Right lobe of liver (tissue), 6 donors: Measurements from ENCODE around the gene LZTS3. TPM values are rescaled to one million over a fixed set of nuclear protein-coding genes. Genes with fewer than 3 reads are reported as not detected.
"Not testable (repeated sequence)": the region's sequence is repeated elsewhere in the genome, so short reads cannot be mapped to it uniquely, and the experiment has no call there.

Experiments
- ATAC-seq, 4 donors: fragments of 200-7000 bp; cut with Tn5 transposase; one replicate each; pipeline ENCODE4 v1.9.1; 2020; ENCODE audit warnings: mild to moderate bottlenecking in 4 of 4, moderate library complexity in 4 of 4
- DNase-seq, 3 donors: peaks; one replicate each; pipeline ENCODE4 v3.0.0-alpha.2; 2020
- H3K27ac ChIP-seq, 3 donors: fragments of 200-600 bp; one replicate each; pipeline ENCODE4 v1.8.0; 2022
- H3K27me3 ChIP-seq, 2 donors: fragments of 200-600 bp; one replicate each; pipeline ENCODE4 v1.8.0; 2022
- H3K36me3 ChIP-seq, 4 donors: fragments of 200-600 bp; sonication (generic) in 1 of 4; one replicate each; pipeline versions ENCODE4 v1.5.1 to v1.8.0; 2017 to 2022; ENCODE audit warnings: control low read depth in 1 of 4
- H3K4me1 ChIP-seq, 4 donors: fragments of 200-600 bp; sonication (generic) in 1 of 4; one replicate each; pipeline versions ENCODE4 v1.5.1 to v1.8.0; 2017 to 2022; ENCODE audit warnings: control low read depth in 1 of 4
- H3K4me3 ChIP-seq, 3 donors: fragments of 200-600 bp; one replicate each; pipeline ENCODE4 v1.8.0; 2022
- H3K9me3 ChIP-seq, 4 donors: fragments of 200-600 bp; sonication (generic) in 1 of 4; one replicate each; pipeline versions ENCODE4 v1.5.1 to v1.8.0; 2017 to 2022; ENCODE audit warnings: control low read depth in 1 of 4
- POLR2A ChIP-seq: fragments of 450-650 bp; IDR thresholded peaks from one replicate; pipeline ENCODE4 v1.6.1; 2017; ENCODE audit warnings: antibody characterized with exemption, mild to moderate bottlenecking
- WGBS: methylation state at CpG from one replicate; pipeline ENCODE4 v1.1.6; 2018; ENCODE audit warnings: low coverage, low lambda C conversion rate; ENCODE audit not compliant: insufficient coverage; ENCODE audit errors: missing lambda C conversion rate; 5-methylcytosine and 5-hydroxymethylcytosine counted together
- intact Hi-C, 2 donors: fragments of 100-400 bp; cut with DNase I; formaldehyde crosslinking; loops; one replicate each; pipeline versions ENCODE4 v1.11.2 to v1.14.1; 2022
- total RNA-seq, 6 experiments: library from RNA; depleted of rRNA in 2 of 6; stranded (reverse); fragments of >200 nt in 2 of 6; fragmentation: NEBNext Ultra II Directional in 3 of 6; extraction: Animal tissue kit (Norgen Biotek cat#: 25700) in 3 of 6; gene quantifications; one replicate each; pipeline versions ENCODE4 v1.1.0 to v1.2.4, GENCODE V29; 2016 to 2023
- TF ChIP-seq, protein P1 (sequence below), 4 donors: fragments of 200-600 bp in 3 of 4; fragments of 450-650 bp in 1 of 4; IDR thresholded peaks; one replicate each; pipeline versions ENCODE4 v1.5.1 to v1.8.0; 2016 to 2022; ENCODE audit warnings: antibody characterized with exemption in 4 of 4, mild to moderate bottlenecking in 2 of 4
- donor health status: DM: no; HTN: yes; CAD: no.
- donor health status: DM: no; HTN: no; CAD: no.
- donor health status: DM: no; HTN: no; CAD: no.
- donor health status: DM: no; HTN: yes; CAD: no.
- donor health status: DM: no; HTN: yes; CAD: no.

Gene LZTS3
- total RNA-seq, 6 experiments from 2014 or later = 3.9 to 6.1 (median 4.9) TPM

DNA sequence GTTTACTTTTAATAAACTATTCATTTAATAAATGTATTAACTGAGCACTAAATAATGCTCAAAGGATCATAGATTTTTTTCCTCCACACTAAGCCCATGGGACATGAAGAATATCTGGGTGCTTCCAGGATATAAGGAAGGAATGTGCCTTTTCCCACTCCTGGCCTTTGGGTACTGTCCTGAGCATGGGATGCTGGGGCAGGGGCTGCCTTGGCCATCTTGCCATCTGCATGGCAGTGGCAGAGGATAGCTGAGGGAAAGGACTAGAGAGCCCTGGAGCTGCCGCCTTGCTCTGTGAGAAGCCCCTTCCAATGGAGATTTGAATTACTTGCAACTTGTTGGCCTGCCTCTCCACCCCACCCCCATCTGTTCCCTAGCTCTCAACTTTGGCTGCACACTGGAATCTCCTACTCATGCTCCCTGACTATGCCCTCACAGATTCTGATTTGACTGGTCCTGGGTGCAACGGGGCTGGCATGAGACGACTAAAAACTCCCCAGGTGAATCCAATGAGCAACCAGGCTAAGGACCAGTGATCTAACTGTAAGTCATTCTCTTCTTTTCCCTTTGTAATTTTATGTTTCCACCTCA lies 15.6 kb upstream of the LZTS3 start:
- intact Hi-C loops = no loop called here
- WGBS = 87% methylated on average over 2 of the region's 3 CpGs
- no peak for TF ChIP-seq POLR2A
- TF ChIP-seq, protein P1, sequence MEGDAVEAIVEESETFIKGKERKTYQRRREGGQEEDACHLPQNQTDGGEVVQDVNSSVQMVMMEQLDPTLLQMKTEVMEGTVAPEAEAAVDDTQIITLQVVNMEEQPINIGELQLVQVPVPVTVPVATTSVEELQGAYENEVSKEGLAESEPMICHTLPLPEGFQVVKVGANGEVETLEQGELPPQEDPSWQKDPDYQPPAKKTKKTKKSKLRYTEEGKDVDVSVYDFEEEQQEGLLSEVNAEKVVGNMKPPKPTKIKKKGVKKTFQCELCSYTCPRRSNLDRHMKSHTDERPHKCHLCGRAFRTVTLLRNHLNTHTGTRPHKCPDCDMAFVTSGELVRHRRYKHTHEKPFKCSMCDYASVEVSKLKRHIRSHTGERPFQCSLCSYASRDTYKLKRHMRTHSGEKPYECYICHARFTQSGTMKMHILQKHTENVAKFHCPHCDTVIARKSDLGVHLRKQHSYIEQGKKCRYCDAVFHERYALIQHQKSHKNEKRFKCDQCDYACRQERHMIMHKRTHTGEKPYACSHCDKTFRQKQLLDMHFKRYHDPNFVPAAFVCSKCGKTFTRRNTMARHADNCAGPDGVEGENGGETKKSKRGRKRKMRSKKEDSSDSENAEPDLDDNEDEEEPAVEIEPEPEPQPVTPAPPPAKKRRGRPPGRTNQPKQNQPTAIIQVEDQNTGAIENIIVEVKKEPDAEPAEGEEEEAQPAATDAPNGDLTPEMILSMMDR (IDR thresholded peaks at IDR 0.05) = no peak

DNA sequence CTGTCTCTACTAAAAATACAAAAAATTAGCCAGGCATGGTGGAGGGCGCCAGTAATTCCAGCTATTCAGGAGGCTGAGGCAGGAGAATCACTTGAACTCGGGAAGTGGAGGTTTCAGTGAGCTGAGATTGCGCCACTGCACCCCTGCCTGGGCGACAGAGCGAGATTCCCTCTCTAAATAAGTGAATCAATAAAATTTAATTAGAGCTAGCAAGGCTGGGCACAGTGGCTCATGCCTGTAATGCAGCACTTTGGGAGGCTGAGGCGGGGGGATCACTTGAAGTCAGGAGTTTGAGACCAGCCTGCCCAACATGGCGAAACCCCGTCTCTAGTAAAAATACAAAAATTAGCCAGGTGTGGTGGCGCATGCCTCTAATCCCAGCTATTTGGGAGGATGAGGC lies 14.5 kb upstream of the LZTS3 start:
- DNase-seq = peak in 1 of 3 donors; percentile 10

More for the DNA sequence above, 15.6 kb upstream of the LZTS3 start:
- ATAC-seq (no peak), DNase-seq (peak in 1 of 3 donors; percentile 11)
- Histone ChIP-seq H3K27ac (no peak overlapping the region), H3K9me3 (no peaks in the 10 kb centered on the region), H3K4me3 (no peak overlapping the region), H3K36me3 (peaks cover 0 to 29% (median 10%) of the 10 kb centered on the region in 4 donors), H3K4me1 (no peaks in the 10 kb centered on the region), H3K27me3 (no peaks in the 10 kb centered on the region)

DNA sequence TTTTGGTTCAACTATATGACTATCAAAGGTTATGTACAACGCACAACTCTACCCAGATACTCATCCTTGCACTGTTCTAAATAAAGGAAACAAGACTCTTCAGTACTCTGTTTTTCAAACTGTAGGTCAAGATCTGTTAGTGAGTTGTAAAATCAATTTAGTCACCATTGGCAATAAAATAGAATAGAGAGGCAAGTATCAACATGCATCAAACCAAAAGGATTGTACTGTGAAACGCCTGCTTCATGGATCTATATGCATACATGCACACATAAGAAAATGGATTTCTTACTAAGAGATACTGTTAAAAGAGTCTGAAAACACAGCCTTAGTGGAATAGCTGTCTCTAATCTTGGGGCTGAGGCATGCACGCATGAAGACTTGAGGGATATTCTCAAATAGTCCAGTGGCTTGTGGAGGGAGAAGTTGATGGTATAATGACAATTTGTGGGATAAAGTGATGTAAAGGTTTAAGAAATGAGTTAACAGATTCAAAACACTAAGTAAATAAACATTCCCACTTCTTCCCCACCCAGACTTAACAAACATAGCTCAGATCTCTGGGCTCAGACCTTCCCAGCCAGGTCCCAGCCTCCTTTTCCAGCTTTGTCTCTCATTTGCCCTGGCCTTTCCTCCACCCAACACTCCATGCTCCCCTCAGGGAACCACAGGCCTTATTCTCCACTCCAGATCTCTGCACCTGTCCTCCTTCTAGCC lies 10.7 kb upstream of the LZTS3 start:
- 96% methylated on average over 3 of the region's 3 CpGs for WGBS
- intact Hi-C loops = no loop called here
- ATAC-seq = no peak

More for the DNA sequence above, 14.5 kb upstream of the LZTS3 start:
- H3K9me3 ChIP-seq, ATAC-seq, intact Hi-C loops, H3K4me3 ChIP-seq, H3K4me1 ChIP-seq, H3K27ac ChIP-seq, H3K27me3 ChIP-seq: not testable (repeated sequence)
- peaks cover 0 to 20% (median 7%) of the 10 kb centered on the region in 4 donors for H3K36me3 ChIP-seq
- WGBS = no CpG with 5 or more reads among the region's 9 CpGs

DNA sequence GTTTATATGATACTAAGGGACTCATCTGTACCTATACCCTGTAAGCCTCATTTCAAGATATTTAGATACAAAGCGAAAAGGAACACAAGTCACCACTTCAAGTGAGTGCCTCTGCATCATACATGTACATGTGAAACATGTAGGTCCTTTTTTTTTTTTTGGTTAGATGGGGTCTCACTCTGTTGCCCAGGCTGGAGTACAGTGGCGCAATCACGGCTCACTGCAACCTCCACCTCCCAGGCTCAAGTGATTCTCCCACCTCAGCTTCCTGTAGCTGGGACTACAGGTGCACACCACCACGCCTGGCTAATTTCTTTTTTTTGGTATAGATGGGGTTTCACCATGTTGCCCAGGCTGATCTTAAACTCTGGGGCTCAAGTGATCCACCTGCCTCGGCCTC lies 9.1 kb upstream of the LZTS3 start:
- H3K4me1 ChIP-seq, H3K4me3 ChIP-seq, H3K9me3 ChIP-seq, ATAC-seq, H3K27me3 ChIP-seq, H3K36me3 ChIP-seq, DNase-seq, intact Hi-C loops, H3K27ac ChIP-seq: not testable (repeated sequence)
- WGBS = 95% methylated on average over 5 of the region's 5 CpGs

More for the DNA sequence above, 10.7 kb upstream of the LZTS3 start:
- TF ChIP-seq POLR2A = no peak
- TF ChIP-seq, protein P1 (IDR thresholded peaks at IDR 0.05) = no peak
- H3K27ac ChIP-seq = no peak overlapping the region
- H3K4me1 ChIP-seq = no peaks in the 10 kb centered on the region
- DNase-seq = no peak
- no peaks in the 10 kb centered on the region for H3K9me3 ChIP-seq
- H3K4me3 ChIP-seq = no peak overlapping the region
- H3K36me3 ChIP-seq = no peaks in the 10 kb centered on the region
- no peaks in the 10 kb centered on the region for H3K27me3 ChIP-seq

DNA sequence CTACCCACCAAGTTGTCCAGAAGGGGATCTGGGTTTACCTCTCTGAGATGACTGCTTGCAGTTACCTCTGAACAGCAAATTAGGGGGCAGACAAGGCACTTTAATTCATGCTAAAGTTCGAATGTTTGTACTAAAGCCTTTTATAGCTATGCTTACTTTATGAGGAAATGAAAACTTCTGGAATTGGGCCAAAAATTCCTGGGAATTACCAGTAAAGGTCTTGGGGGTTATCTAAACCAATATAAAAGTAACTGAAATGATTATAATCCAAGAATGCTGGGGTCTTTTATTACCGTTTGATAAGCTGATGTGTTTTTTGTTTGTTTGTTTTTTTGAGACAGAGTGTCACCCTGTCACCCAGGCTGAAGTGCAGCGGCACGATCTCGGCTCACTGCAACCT lies 7.9 kb upstream of the LZTS3 start:
- peaks cover 0 to 2% (median under 1%) of the 10 kb centered on the region in 4 donors for H3K4me1 ChIP-seq
- H3K27ac ChIP-seq = no peak overlapping the region
- no peaks in the 10 kb centered on the region for H3K36me3 ChIP-seq
- DNase-seq = no peak
- no peak for TF ChIP-seq POLR2A
- TF ChIP-seq, protein P1 (IDR thresholded peaks at IDR 0.05) = no peak
- H3K9me3 ChIP-seq = no peaks in the 10 kb centered on the region
- H3K4me3 ChIP-seq = no peak overlapping the region
- ATAC-seq = no peak
- WGBS = 60% methylated on average over 5 of the region's 5 CpGs
- intact Hi-C loops = no loop called here
- H3K27me3 ChIP-seq = no peaks in the 10 kb centered on the region
